ENCODE measurements around the gene ZMYM4. TPM values are rescaled to one million over a fixed set of nuclear protein-coding genes. Genes with fewer than 3 reads are reported as not detected.

ZMYM4 gene
- total RNA-seq, result 10 to 100 TPM; 29.0 to 42.8 TPM

DNA sequence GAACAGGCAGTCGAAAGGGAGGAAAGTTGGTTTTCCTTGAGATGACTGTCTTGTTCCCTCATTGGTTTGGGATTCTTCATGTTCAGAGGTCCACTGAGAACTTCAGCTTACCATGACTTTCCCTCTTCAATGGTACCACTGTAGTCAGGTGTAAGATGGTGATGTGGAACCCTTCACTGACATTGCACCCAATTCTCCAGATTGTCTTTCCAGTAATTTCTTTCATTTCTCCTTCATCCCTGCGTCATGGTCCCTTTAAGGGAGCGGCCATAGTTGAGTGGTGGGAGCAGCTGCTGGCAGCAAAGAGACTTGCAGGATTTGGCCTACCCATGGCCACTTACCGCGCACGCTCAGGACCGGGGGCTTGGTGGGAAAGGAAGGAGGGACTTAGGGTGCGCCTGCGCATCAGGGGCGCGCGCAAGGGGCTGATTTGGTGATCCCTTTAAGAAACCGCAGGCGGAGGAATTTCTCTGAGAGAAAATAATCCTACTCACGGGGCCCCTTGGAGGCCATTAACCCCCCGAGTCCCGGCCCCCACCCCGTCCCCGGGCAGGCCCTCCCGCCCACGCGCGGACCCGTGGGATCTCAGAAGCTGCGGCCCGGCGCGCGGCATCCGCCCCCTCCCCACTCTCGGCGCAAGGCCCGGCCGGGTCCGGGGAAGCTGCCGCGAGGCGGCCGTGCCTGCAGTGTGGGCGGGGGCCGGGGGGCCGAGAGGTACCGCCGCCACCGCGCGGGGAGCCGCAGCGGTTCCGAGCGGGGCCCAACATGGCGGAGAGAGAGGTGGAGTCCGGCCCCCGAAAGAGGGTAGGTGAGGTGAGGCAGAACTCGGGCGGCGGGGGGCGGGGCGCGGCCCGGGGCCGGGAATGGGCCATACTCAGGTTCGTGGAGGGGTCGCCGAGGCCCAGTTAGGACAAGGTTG is at the start of gene ZMYM4:
Gene ZMYM4 (plus strand): TSS at position 428 of the 919 bp plus-strand sequence. CDS start 338 bp downstream, at position 766.
- TF ChIP-seq CTCF (IDR thresholded peaks at IDR 0.05), result no peak
- peak within 1 kb of the TSS; percentile 81 to 82 for H3K27ac ChIP-seq

GRCh38 chr1:35220976-35221375 is 47.5 kb upstream of the ZMYM4 start:
- DNase-seq (ENCODE audit: low spot score) (no peak), ATAC-seq (ENCODE audit: insufficient number of reproducible peaks, low FRiP score, low read depth) (no peak)
- no peak overlapping the region for H3K27ac ChIP-seq
- H3K36me3 ChIP-seq, result no peaks in the 10 kb centered on the region
- no peak for TF ChIP-seq CTCF (IDR thresholded peaks at IDR 0.05)
- H3K4me3 ChIP-seq, result no peak overlapping the region
- no peaks in the 10 kb centered on the region for H3K27me3 ChIP-seq (replicated peaks; ENCODE audit: insufficient read depth)
- no peaks in the 10 kb centered on the region for H3K9me3 ChIP-seq
- H3K4me1 ChIP-seq (ENCODE audit: control insufficient read depth in 1 of 2, low read depth in 2 of 2), result no peaks in the 10 kb centered on the region

More for the DNA sequence above, at the start of gene ZMYM4:
- Histone ChIP-seq H3K9me3 (no peaks in the 10 kb centered on the region), H3K4me1 (ENCODE audit: control insufficient read depth in 1 of 2, low read depth in 2 of 2) (peaks cover 17 to 36% of the 10 kb centered on the region in 2 donors), H3K27me3 (replicated peaks; ENCODE audit: insufficient read depth) (no peaks in the 10 kb centered on the region), H3K4me3 (peak within 1 kb of the TSS; percentile 93), H3K36me3 (no peaks in the 10 kb centered on the region)
- ATAC-seq (ENCODE audit: insufficient number of reproducible peaks, low FRiP score, low read depth) (peak; percentile 90), DNase-seq (ENCODE audit: low spot score) (peak; percentile 81)

DNA sequence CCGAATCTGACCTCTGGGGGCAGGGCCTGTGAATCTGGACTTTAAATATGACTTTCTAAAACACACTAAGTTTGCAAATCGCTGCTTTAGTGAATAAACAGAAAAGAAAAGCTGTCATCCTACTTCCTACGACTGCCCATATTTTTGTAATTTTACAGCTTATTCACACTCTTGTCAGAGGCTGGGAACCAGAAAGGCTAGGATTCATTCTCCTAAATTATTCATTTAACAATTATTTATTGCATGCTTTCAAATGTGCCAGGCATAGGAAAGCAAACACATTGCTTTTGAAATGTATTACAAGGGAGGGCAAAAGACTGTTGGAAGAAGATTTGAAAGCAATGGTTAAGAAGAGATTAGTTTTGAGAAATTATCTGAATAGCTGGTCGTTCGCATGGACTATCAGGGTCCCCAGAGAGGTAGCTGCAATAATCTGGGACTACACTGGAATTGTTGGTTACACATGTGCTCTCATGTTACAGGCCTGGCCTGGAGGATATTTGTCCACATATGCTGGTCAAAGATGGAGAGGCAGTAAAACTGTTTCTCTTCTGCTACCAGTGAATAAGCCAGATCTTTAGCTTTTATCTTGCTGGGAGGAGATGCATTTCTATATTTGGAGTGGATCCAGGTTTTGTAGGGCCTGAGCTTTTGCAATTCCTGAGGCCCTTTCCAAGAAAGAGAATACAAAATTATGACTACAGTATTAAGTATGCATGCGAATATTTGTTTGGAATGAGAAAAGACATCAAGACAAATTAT is 46.0 kb upstream of the ZMYM4 start:
- Histone ChIP-seq H3K27ac (no peak overlapping the region), H3K27me3 (replicated peaks; ENCODE audit: insufficient read depth) (no peaks in the 10 kb centered on the region), H3K4me1 (ENCODE audit: control insufficient read depth in 1 of 2, low read depth in 2 of 2) (no peaks in the 10 kb centered on the region), H3K4me3 (no peak overlapping the region), H3K36me3 (no peaks in the 10 kb centered on the region), H3K9me3 (no peaks in the 10 kb centered on the region)
- ATAC-seq (ENCODE audit: insufficient number of reproducible peaks, low FRiP score, low read depth) (no peak), DNase-seq (ENCODE audit: low spot score) (no peak)
- no peak for TF ChIP-seq CTCF (IDR thresholded peaks at IDR 0.05)

- ATAC-seq (ENCODE audit: insufficient number of reproducible peaks, low FRiP score, low read depth) (no peak), DNase-seq (ENCODE audit: low spot score) (no peak)
- H3K27ac ChIP-seq, result no peak overlapping the region
- no peak overlapping the region for H3K4me3 ChIP-seq
- no peaks in the 10 kb centered on the region for H3K27me3 ChIP-seq (replicated peaks; ENCODE audit: insufficient read depth)
- H3K9me3 ChIP-seq, result no peaks in the 10 kb centered on the region
- H3K4me1 ChIP-seq (ENCODE audit: control insufficient read depth in 1 of 2, low read depth in 2 of 2), result no peaks in the 10 kb centered on the region
- no peaks in the 10 kb centered on the region for H3K36me3 ChIP-seq
- no peak for TF ChIP-seq CTCF (IDR thresholded peaks at IDR 0.05)
Measured at GRCh38 chr1:35223084-35223630, 45.4 kb upstream of the ZMYM4 start.

DNA sequence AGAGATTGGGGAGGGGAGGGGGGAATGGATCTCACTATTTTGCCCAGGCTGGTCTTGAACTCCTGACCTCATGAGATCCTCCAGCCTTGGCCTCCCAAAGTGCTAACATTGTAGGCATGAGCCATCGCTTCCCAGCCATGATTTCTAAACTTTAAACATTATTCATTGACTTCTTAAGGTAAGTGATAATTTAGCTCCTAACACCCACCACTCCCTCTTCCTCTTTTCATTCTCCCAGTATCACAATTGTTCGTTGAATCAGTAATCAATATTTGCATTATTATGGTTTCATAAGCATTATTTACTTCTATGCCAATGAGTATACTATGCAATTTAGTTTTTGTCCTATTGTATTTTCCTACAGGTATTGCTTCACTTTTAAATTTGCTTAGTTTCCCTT is 42.0 kb upstream of the ZMYM4 start:
- no peak overlapping the region for H3K4me3 ChIP-seq
- no peak for DNase-seq (ENCODE audit: low spot score)
- ATAC-seq (ENCODE audit: insufficient number of reproducible peaks, low FRiP score, low read depth), result no peak
- no peaks in the 10 kb centered on the region for H3K27me3 ChIP-seq (replicated peaks; ENCODE audit: insufficient read depth)
- no peaks in the 10 kb centered on the region for H3K4me1 ChIP-seq (ENCODE audit: control insufficient read depth in 1 of 2, low read depth in 2 of 2)
- TF ChIP-seq CTCF (IDR thresholded peaks at IDR 0.05), result no peak
- no peaks in the 10 kb centered on the region for H3K9me3 ChIP-seq
- no peaks in the 10 kb centered on the region for H3K36me3 ChIP-seq
- H3K27ac ChIP-seq, result no peak overlapping the region
